ENCODE measurements around the gene ZEB2.

The ZEB2 gene

DNA sequence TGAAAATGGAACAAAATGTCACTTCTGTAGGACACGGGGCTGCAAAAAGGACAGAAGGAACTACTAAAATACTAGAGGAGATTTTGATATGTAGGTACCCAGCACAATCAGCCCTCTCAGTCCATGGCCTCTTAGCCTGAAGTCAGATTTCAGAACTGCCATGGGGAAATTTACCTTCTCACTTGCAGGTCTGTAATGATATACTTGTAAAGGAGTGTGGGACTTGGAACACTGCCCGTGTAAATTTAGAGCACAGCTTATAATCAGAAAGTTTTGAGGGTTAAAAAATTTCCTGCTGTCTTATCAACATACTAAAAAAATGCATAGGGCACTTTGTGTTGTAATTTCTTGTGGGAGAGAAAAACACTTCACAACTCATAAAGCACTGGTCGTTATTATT is 60.6 kb downstream of the ZEB2 start:
- TF ChIP-seq, protein P1, sequence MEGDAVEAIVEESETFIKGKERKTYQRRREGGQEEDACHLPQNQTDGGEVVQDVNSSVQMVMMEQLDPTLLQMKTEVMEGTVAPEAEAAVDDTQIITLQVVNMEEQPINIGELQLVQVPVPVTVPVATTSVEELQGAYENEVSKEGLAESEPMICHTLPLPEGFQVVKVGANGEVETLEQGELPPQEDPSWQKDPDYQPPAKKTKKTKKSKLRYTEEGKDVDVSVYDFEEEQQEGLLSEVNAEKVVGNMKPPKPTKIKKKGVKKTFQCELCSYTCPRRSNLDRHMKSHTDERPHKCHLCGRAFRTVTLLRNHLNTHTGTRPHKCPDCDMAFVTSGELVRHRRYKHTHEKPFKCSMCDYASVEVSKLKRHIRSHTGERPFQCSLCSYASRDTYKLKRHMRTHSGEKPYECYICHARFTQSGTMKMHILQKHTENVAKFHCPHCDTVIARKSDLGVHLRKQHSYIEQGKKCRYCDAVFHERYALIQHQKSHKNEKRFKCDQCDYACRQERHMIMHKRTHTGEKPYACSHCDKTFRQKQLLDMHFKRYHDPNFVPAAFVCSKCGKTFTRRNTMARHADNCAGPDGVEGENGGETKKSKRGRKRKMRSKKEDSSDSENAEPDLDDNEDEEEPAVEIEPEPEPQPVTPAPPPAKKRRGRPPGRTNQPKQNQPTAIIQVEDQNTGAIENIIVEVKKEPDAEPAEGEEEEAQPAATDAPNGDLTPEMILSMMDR (IDR thresholded peaks at IDR 0.05; ENCODE audit: insufficient read depth, low read depth, low read length, missing control alignments): no peak
- no peak for DNase-seq (ENCODE audit: low read depth)
- no peak overlapping the region for H3K4me3 ChIP-seq (ENCODE audit: low read depth, low read length)

DNA sequence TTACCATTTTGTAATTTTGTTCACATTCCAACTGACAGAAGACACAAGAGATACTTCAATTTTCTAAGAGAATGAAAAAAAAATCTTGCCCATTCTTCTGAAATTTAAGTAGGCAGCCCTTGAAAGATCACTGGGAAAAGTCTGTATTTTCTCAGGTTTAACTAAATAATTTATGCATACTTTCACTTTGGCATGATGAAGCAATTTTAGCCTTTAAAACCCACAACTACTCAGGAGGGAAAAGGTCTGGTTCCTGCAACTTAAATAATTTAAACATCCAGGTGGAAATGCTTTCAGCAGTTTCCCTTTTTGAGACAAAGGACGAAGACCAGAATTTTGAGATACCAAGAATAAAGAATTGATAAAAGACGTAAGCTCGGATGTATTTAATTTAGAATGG is 61.4 kb downstream of the ZEB2 start:
- TF ChIP-seq, protein P1 (IDR thresholded peaks at IDR 0.05; ENCODE audit: insufficient read depth, low read depth, low read length, missing control alignments): no peak
- H3K4me3 ChIP-seq (ENCODE audit: low read depth, low read length): no peak overlapping the region
- no peak for DNase-seq (ENCODE audit: low read depth)

DNA sequence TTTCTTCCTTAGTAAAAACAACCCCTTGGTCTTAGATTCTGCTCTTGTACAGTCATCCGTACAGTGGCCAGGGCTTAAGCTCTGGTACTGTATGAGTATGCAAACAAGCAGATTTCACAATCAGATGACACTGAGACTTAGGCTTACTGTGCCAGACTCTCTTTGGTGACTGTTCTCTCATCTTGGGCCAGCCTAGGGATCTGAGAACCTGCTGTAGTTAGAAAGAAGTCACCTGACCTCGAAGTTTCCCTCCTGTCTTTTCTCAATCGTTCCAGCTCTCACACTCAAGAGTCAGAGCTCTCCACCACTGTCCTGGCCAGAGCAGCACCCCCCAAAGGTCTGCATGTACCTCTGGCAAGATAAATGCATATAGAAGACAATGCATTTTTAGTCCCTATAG is 63.2 kb downstream of the ZEB2 start:
- H3K4me3 ChIP-seq (ENCODE audit: low read depth, low read length): no peak overlapping the region
- TF ChIP-seq, protein P1 (IDR thresholded peaks at IDR 0.05; ENCODE audit: insufficient read depth, low read depth, low read length, missing control alignments): no peak
- DNase-seq (ENCODE audit: low read depth): peak; percentile 29

DNA sequence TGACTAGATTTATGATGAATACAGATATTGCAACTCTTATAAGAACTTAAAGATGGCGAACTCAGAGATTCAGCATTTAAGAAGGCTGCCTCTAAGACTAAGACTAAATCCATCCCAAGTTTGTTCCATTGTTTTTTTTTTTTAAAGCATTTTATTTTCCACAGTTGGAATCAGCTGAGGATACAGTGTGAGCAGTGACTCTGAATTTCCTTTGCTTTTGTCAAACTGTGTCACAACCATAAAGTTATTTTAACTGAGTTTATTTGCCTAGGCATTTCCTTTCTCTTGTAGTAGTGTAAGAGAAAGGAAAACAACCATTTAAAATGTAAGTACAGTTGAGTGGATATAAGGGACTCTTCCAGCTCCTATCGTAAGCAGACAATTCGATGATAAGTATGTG is 63.9 kb downstream of the ZEB2 start:
- no peak for DNase-seq (ENCODE audit: low read depth)
- no peak overlapping the region for H3K4me3 ChIP-seq (ENCODE audit: low read depth, low read length)
- TF ChIP-seq, protein P1 (IDR thresholded peaks at IDR 0.05; ENCODE audit: insufficient read depth, low read depth, low read length, missing control alignments): no peak

DNA sequence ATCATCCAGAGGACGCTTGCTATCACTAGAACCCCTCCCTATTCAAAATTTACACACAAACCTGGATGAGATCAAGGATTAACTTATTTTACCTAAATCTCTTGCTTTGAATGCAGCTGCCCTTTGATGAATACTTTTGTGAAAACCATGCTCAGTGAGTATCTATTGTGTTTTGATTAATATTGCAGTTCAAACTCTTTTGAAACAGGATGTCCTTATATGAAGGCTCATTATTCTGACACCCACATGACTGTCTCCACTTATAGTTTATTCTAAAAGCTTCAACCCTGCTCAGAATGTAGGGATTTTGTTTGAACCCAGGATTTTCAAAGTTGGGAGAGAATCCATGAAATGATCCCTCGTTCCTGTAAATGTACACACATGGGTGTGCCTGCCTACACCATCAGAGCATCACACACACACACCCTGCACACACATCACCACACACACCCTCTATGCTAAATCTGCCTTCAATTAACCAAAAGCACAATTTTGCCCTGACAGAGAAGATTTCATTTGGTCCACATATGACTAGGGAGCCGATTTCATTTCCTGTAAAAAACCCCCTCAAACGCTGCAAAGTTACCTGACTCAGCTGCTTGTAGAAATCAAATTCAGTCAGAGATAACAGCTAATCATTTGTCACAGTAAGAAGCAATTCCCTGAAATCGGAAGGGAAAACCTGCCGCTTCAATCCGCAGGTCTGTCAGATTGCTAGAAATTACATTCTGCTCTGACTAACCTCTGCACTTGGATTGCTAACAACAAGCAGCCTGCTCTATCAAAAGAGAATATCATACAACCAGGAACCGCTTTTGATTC is 65.2 kb downstream of the ZEB2 start:
- H3K4me3 ChIP-seq (ENCODE audit: low read depth, low read length): no peak overlapping the region
- DNase-seq (ENCODE audit: low read depth): peak; percentile 28
- TF ChIP-seq, protein P1 (IDR thresholded peaks at IDR 0.05; ENCODE audit: insufficient read depth, low read depth, low read length, missing control alignments): no peak

DNA sequence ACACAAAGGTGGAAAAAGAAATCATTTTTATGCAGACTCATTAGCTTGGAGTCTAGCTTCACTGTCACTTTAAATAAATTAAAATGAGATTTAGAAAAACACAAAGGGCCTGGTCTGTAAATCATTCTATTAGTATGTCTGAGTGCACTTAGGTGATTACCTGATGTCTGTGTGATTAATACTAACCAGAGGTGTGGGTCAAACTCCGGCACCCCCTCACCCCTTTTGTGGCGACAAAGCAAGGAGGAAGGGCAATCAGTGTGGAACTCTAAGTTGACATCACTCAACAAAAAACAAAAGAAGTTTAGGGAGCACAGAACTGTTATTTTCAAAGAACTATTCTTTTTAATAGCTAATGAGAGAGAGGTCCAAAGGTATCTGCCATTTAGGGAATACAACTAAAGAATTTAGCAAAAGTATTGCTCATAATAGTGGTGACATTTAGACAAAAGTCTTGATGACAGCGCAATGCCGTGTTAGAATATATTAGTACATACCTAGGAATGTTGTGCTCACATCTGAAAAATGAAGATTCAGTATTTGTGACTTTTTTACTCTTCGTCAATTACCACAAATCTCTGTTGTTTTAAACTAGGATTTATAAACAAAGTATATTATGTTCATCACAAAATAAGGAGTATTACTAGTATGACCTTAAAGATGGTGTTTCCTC is 66.3 kb downstream of the ZEB2 start:
- DNase-seq (ENCODE audit: low read depth): no peak
- no peak overlapping the region for H3K4me3 ChIP-seq (ENCODE audit: low read depth, low read length)
- TF ChIP-seq, protein P1 (IDR thresholded peaks at IDR 0.05; ENCODE audit: insufficient read depth, low read depth, low read length, missing control alignments): no peak

Data from GM12865 (cell line).